Stimulated activated CD4-positive, alpha-beta T cell treated with anti-CD3 and anti-CD28 coated beads, Interleukin-15, amount 100 ng/mL, for 24 hours (primary cell): ENCODE data around the gene SLC49A3.
"Not testable (repeated sequence)": the region's sequence is repeated elsewhere in the genome, so short reads cannot be mapped to it uniquely, and the experiment has no call there.

Experiments used
- DNase-seq: peaks from one replicate; pipeline ENCODE4 v3.0.0-alpha.2; 2020

Gene SLC49A3

DNA sequence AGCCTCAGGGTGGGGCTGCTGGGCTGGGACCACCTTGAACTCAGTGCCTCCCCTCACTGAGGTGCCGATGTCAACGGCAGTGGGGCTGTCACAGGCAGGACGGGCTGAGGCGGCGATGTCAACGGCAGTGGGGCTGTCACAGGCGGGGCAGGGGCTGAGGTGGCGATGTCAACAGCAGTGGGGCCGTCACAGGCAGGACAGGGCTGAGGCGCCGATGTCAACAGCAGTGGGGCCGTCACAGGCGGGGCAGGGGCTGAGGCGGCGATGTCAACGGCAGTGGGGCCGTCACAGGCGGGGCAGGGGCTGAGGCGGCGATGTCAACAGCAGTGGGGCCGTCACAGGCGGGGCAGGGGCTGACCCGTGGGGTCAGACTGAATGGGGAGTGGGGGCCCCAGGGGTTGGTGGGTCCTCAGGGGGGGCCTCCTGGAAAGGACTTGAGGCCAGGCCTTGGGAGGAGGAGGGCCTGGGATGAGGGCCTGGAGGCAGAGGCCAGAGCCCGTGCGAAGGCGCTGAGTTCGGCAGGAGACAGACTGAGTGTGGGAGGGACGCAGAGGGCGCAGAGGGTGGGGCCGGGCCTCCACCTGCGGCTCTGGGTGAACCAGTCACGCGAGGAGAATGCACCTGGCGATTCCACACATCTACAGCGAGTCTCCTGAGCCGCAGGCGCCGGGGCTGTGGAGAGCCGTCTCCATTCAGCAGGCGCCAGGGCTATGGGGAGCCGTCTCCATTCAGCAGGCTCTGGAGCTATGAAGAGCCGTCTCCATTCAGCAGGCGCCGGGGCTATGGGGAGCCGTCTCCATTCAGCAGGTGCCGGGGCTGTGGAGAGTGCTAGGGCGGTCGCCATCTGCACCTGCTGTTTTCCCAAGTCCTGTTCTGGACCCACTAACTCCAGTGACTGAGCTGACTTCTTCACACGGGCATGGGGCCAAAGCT, 37.7 kb downstream of the SLC49A3 start:
- no peak for DNase-seq

DNA sequence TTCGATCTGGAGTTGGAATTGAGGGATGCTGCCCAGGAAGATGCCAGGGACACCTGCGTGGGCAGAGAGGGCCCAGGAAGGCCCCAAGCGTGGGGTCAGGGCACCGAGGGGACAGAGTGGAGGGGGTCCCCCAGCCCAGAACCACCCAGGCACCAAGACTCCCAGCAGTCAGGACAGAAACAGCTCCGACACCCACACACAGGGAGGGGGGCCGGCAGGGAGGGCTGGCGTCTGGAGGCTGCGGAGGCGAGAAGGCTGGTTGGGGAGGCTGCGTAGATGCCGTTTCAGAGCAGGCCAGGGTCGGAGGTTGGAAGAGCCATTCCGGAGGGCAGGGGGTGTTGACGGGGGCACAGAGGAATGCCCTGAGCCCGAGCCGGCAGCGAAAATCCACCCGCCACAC, 38.5 kb downstream of the SLC49A3 start:
- no peak for DNase-seq

DNA sequence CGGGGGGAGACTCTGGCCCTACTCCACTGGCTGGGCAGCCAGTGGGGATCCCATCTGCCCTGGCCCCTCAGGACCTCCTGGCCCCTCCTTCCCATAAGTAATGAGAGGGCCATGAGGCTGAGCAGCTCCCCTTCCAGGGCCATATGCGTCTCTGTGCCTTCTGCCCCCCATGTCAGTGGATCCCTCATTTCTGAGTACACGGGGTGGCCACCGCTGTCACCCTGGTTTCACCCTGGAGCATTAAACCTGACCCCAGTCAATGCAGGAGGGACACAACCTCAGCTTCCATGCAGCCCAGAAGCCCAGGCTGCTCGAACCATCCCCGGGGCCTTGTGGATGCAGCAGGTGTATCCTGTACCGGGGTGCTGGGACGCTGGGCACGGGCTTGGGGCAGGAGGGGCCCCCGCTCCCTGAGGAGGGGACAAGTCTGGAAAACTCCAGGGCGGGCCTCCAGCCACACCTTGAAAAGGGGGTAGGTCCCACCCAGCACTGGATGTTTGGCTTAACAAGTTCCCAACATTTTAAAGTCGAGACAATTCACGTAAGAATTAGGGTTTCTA, 39.1 kb downstream of the SLC49A3 start:
- DNase-seq, result no peak

DNA sequence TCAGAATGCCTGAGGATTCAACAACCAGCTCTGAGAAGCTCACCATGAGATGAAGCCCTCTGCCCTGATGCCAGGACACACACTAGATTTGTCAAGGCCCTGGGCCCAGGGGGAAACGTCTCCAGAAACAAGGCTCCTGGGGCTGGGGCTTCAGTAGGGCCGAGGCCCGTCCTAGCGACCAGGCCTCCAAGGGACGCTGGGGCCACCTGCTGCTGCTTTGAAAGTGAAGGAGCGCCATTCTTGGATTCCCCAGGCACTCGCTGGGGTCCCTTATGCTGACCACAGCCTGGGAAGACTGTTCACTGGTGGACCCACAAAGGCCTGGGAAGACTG, 39.7 kb downstream of the SLC49A3 start:
- no peak for DNase-seq

DNA sequence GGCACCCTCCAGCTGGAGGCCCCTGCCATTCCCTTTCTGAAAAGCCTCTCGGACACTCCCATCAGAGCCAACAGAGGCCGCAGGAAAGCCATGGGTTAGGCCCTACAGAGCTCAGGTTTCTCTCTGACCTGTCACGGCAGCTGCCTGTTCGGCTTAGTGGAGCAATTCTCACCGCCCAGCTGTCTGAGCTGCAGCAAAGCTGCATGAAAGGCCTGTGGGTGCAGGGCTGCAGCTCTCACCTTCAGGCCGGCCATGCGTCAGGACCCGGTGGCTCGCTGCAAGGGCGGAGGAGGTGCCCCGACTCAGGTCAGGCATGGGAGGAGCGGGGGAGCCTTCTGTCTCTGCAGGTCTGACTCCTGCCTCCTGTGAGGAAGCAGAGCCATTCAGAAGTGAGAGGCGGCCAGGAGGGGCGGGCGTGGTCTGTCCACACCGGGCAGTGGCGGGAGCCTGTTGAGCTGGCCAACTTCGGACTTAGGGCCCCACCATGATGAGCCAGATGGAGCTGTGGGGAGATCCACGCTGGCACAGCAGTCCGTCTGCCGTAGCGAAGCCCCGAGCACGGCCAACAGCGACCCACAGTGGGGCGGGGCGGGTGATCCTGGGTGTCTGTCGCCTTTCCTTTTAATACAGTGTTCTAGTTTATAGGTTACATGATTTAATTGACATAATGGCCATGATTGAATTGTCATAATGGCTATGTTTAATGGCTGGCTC, 40.2 kb downstream of the SLC49A3 start:
- no peak for DNase-seq

DNA sequence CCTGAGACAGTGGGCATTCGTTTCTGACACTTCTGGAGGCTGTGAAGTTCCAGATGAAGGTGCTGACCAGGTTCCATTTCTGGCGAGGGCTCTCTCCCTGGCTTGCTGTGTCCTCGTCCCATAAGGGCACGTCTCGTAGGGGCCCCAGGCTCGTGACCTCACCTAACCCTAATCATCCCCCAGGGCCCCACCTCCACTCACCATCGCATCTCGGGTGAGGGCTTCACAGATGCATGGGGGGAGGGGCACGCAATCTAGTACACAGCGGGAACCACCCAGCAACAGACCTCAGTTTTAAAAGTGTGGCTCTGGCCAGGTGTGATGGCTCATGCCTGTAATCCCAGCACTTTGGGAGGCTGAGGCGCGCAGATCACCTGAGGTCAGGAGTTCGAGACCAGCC, 41.5 kb downstream of the SLC49A3 start:
- no peak for DNase-seq

DNA sequence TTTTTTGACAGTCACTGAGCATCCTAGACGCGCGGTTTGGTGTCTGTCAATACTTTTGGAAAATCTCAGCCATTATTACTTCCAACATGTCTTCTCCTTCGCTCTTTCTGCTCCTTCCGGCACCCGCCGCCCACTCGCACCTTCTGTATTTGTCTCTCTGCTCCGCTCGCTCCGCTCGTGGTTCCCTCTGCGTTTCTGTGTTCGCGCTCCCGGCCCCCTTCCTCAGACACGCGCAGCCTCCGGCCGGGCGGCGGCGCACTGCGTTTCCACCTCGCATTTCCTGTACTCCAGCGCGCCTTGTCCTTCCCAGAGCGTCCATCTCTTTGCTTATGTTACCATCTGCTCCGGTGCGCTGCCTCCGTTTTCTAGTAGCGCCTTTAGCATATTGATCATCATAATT, 42.5 kb downstream of the SLC49A3 start:
- peak; percentile 53 for DNase-seq

DNA sequence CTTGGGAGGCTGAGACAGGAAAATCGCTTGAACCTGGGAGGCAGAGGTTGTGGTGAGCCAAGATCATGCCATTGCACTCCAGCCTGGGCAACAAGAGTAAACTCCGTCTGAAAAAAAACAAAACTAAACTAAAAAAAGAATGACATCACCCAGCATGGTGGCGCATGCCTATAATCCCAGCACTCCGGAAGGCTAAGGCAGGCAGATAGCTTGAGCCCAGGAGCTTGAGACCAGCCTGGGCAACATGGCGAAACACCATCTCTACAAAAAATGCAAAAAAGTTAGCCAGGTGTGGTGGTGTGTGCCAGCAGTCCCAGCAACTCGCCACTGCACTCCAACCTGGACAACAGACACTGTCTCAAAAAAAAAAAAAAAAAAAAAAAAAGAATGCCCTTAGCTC, 46.6 kb downstream of the SLC49A3 start:
- DNase-seq, result not testable (repeated sequence)

DNA sequence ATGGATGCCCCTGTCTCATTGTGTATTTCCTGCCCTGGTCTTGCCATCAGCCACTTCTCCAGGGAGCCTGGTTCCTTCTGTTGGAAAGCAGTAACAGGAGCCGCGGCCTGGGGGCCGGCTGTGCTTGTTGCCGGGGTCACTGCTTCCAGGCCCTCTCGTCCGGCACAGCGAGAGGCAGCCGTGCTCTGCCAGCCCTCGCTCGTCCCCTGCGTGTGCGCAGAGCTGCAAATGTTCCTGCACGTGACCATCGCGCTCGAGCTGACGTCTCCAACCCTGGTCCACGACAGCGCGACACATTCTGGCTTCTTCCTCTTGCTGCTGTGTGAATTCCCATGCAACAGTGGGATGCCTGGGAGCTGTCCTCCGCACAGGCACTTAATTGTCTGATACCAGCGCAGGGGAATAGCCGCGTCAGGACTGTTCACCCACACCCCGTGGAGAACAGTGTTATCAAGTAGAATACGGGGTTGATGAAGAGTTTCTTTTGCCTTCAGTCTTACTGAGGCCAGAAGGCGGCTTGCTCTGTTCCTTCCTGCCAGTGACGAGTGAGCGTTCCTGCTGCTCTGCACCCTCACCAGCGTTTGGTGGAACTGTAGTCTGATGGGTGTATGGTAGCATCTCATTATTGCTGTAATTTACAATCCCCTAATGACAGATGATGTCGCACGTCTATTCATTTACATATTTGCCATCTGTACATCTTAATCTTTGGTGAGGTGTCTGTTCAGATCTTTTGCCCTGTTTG, 51.2 kb downstream of the SLC49A3 start:
- no peak for DNase-seq

DNA sequence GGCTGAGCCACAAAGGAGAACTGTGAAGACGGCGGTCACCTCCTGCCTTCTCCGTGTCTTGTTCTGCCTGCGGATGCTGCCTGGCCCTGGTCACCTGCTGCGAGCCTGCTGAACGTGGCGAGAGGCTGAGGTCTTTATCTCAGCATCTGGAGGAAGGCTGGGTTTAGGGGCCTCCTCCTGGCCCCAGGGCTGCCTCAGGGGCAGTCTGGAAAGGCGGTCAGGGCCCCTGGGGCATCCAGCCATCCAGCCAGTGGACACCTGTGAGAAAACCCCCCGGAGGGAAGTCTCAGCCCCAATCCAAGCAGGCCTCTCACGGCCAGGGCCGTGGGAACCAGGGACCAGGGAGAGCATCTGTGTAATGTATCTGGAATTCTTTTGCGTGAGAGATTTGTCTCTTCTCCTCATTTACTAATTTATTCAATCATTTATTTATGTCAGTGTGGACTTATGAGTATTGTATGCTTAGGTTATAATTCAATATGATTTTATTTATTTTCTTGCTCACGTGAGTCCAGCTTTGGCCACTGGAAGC, 52.3 kb downstream of the SLC49A3 start:
- no peak for DNase-seq

DNA sequence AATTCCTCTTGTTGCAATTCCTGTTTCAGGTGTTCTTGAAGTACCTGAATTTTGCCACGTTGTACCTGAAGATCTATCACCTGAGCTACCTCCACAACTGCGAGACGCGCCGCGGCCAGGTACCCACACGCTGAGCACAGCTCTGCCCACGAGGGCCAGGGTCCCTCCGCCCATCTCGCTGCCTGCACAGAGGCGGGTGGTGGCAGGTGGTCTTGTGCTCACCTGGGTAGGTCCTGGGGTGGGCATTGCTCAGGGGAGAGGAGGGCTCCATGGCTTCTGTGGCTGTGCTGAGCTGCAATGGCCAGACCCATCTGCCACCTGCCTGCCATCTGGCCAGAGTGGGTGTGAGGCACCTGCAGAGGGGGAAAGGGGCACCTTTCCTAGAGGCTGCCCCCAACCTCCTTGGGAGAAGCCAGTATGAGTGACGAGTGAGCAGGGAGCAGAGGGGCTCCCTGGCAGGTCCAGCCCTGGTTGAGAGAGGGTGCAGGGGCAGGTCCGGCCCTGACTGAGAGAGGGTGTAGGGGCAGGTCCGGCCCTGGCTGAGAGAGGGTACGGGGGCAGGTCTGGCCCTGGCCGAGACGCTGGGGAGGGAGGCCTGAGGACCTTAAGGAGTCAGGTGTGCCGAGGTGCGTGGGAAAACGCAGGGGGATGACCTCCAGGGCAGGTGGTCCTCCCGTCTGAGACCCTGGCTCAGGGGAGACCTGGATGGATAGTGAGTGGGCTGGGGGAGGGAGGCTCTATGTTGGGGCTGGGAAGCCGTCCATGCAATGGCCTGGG, 52.9 kb downstream of the SLC49A3 start:
- DNase-seq, result no peak

DNA sequence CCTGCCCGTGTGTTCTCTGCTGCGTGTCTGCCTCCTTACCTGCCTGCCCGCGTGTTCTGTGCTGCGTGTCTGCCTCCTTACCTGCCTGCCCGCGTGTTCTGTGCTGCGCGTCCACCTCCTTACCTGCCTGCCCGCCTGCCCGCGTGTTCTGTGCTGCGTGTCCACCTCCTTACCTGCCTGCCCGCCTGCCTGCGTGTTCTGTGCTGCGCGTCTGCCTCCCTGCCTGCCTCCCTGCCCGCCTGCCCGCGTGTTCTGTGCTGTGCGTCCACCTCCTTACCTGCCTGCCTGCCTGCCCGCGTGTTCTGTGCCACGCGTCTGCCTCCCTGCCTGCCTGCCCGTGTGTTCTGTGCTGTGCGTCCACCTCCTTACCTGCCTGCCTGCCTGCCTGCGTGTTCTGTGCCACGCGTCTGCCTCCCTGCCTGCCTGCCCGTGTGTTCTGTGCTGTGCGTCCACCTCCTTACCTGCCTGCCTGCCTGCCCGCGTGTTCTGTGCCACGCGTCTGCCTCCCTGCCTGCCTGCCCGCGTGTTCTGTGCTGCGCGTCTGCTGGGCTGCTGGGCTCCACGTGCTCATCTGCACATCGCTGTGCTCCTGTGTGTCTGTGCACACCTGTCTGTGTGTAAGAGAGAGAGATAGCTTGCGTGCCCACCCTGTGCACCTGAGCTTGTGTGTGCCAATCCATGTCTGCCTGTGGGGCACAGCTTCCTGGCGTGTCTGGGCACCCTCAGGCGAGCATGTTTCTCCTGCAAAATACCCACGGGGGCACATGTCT, 53.7 kb downstream of the SLC49A3 start:
- DNase-seq, result not testable (repeated sequence)

DNA sequence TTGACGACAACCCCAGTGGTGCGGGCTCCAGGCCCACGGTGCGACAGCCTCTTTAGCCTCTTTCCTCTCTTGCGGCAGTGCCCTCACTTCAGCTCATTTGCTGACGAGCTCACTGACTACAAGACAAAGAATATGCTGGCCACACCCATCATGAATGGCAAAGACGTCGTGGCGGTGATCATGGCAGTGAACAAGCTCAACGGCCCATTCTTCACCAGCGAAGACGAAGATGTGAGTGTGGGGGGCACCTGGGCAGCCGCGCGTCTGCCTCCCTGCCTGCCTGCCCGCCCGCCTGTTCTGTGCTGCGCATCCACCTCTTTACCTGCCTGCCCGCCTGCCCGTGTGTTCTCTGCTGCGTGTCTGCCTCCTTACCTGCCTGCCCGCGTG, 54.4 kb downstream of the SLC49A3 start:
- DNase-seq, result no peak

DNA sequence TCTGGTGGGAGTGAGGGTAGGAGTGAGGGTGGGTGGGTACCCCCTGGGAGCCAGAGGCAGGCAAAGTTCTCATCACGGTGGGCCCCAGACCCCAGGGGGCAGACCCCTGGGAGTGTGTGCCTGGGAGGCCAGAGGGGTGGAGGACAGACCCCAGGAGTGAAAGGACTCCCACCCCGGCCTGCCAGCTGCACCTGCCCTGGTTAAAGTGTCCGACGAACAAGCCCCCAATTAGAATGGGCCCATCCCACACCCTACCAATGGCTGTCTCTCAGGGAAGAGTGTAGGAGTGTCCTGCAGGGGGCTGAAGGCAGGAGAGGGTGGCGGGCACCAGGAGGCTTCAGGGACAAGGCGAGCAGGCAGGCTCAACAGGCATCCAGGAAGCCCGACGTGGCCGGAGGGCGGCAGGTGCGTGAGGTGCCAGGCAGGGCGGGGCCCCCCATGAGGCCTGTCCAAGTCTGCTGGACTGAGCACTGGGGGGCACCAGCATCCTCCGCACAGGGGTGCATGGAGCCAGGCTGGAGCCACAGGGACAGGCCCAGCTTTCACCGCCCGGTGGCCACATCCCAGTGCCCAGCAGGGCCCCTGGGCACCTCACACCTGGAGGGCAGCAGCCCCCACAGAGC, 54.9 kb downstream of the SLC49A3 start:
- no peak for DNase-seq

DNA sequence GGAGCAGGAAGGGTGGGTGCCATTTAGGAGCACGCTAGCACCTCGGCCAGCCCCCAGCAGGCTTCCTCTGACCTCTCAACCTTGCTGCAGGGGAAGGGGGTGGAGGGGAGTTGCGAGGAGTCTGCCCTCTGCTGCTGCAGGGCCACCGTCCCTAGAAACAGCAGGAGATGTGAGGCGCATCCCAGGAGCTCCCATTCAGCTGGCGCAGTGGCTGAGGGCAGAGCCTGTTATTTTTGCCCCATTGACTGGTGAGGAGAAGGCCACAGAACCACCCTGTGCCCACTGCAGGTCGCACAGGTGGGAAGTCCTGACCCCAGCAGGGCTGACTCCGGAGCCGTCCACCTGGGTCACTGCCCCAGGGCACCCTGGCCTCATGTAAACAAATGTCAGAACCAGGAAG, 55.5 kb downstream of the SLC49A3 start:
- no peak for DNase-seq

DNA sequence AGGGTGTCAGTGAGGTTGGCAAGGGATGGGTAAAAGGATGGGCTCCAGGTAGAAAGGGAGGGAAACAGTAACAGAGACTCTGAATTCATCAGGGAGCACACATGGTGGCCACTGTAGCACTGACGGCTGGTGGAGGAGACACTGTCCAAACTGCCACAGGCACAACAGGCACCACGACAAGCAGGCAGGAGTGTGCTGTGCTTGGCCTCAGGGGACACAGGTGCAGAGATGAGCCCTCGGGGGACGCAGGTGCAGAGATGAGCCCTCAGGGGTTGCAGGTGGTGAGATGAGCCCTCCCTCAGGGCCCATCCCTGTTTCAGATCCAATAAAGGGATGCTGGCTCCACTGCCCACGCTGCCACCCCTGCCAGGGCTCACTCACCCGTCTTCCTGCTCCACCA, 56.0 kb downstream of the SLC49A3 start:
- DNase-seq, result no peak

DNA sequence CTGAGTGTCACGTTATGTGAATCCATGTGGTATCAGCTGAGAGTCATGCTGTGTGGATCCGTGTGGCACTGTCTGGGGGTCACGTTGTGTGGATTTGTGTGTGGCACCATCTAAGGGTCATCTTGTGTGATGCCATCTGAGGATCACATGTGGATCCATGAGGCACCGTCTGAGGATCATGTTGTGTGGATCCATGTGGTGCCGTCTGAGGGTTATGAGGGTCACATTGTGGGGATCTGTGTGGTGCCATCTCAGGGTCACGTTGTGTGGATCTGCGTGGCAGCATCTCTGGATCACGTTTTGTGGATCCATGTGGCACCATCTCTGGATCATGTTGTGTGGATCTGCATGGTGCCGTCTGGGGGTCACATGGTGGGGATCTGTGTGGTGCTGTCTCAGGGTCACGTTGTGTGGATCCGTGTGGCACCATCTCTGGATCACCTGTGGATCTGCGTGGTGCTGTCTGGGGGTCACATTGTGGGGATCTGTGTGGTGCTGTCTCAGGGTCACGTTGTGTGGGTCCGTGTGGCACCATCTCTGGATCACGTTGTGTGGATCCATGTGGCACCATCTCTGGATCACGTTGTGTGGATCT, 56.7 kb downstream of the SLC49A3 start:
- DNase-seq, result no peak
